ENCODE data around the gene PLEKHG5. TPM values are rescaled to one million over a fixed set of nuclear protein-coding genes. Genes with fewer than 3 reads are reported as not detected.
A peak's percentile ranks its signal among the peaks of the same experiment; 100 is the strongest.

Gene PLEKHG5
- total RNA-seq, 1 experiment from 2014 or later, result 42.8 TPM

DNA sequence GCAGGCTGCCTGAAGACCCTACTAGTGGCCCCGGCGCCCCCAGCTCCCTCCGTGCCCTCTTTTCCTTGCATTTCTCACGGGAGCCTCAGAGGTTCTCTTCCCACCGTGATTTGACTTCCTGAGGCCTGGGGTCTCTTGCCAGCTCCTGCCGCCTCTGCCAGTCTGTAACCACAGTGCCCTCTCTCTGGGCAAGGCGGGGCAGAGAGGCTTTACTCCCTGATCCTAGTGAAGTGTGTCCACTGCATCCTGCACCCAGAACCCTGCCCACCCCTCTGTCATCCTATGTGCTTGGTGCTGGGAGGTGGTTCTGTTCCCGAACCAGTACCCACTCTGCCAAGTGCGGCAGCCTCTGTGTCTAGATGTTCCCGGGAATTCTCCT lies 64.5 kb downstream of the PLEKHG5 start:
- no peaks in the 10 kb centered on the region for H3F3A ChIP-seq (ENCODE audit: low read length, unreplicated experiment)
- H3K27me3 ChIP-seq (ENCODE audit: low read length), result no peaks in the 10 kb centered on the region
- intact Hi-C loops (cut with micrococcal nuclease), result no loop called here
- H3K9ac ChIP-seq (ENCODE audit: low read length), result no peak overlapping the region
- H3K27ac ChIP-seq (ENCODE audit: low read length), result no peak overlapping the region
- no peaks in the 10 kb centered on the region for H4K20me1 ChIP-seq (ENCODE audit: low read length)
- H3K36me3 ChIP-seq (ENCODE audit: low read depth, low read length), result no peaks in the 10 kb centered on the region
- no peak overlapping the region for H3K4me3 ChIP-seq (ENCODE audit: low read length)
- H3K79me2 ChIP-seq (ENCODE audit: low read length), result peaks cover 5% of the 10 kb centered on the region; the same call in 1 of the 2 replicates
- no peak overlapping the region for H2AFZ ChIP-seq (ENCODE audit: low read length)
- TF ChIP-seq EZH2phosphoT487 (IDR thresholded peaks at IDR 0.05; ENCODE audit: borderline replicate concordance, low read length) (no peak), EZH2 (IDR thresholded peaks at IDR 0.05; ENCODE audit: low read length, unreplicated experiment) (no peak)
- TF ChIP-seq, protein P1, sequence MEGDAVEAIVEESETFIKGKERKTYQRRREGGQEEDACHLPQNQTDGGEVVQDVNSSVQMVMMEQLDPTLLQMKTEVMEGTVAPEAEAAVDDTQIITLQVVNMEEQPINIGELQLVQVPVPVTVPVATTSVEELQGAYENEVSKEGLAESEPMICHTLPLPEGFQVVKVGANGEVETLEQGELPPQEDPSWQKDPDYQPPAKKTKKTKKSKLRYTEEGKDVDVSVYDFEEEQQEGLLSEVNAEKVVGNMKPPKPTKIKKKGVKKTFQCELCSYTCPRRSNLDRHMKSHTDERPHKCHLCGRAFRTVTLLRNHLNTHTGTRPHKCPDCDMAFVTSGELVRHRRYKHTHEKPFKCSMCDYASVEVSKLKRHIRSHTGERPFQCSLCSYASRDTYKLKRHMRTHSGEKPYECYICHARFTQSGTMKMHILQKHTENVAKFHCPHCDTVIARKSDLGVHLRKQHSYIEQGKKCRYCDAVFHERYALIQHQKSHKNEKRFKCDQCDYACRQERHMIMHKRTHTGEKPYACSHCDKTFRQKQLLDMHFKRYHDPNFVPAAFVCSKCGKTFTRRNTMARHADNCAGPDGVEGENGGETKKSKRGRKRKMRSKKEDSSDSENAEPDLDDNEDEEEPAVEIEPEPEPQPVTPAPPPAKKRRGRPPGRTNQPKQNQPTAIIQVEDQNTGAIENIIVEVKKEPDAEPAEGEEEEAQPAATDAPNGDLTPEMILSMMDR (conservative IDR thresholded peaks at IDR 0.05; ENCODE audit: low read depth, low read length), result no peak
- CTCF ChIA-PET, result no interaction called here
- H3K4me2 ChIP-seq (ENCODE audit: low read length), result peak overlapping the region; percentile 26
- BruUV-seq (replicated peaks), result no TSS peak
- H3K9me3 ChIP-seq (ENCODE audit: low read length), result no peaks in the 10 kb centered on the region
- peaks cover 59% of the 10 kb centered on the region for H3K4me1 ChIP-seq (ENCODE audit: insufficient read depth, low read length)
- ATAC-seq, result no peak
- H3K9me2 ChIP-seq (replicated peaks; ENCODE audit: low read length), result no peaks in the 10 kb centered on the region
- POLR2A ChIA-PET (ENCODE audit: unreplicated experiment), result interaction anchor here (0.6 kb wide), 1 partner anchor 11 kb away, joined by 4 read pairs; no protein-coding TSS in a partner anchor
- no peak for DNase-seq

DNA sequence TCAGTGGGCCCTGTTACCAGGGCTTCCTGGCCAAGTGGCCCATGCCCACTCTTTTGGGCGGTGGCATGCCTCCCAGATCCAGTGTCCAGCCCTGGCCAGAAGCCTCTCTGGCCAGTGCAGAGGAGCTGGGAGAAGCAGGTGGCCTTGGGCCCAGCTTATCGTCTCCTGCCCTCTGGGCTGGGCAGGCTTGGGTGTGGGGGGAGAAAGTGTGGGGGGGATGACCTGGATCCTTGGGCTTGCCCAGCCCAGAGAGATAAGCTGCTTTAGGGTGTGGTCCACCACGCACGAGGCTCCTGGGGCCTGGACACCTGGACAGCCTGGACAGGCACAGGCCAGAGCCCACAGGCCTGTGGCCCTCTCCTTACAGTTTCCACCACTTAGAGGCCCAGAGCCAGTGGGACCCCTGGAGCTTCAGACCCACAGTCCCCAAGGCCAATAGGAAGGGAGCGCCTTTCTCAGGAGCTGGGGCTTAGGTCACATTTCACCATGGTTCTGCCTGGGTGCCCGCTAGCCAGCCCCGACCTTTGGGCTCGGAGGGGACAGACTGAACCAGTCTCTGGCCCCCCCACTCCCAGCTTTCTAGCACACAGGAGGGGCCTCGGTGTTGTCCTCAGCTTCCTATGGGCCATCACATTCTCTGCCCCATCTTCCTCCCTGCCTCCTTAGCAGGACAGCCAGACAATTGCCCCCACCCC lies 65.0 kb downstream of the PLEKHG5 start:
- ATAC-seq (no peak), DNase-seq (no peak)
- Histone ChIP-seq H3K4me3 (ENCODE audit: low read length) (no peak overlapping the region), H3K27ac (ENCODE audit: low read length) (no peak overlapping the region), H3F3A (ENCODE audit: low read length, unreplicated experiment) (no peaks in the 10 kb centered on the region), H3K9me2 (replicated peaks; ENCODE audit: low read length) (no peaks in the 10 kb centered on the region), H3K79me2 (ENCODE audit: low read length) (peaks cover 5% of the 10 kb centered on the region; the same call in 1 of the 2 replicates), H3K4me1 (ENCODE audit: insufficient read depth, low read length) (peaks cover 64% of the 10 kb centered on the region), H3K4me2 (ENCODE audit: low read length) (peak overlapping the region; percentile 61; the same call in 1 of the 2 replicates), H4K20me1 (ENCODE audit: low read length) (no peaks in the 10 kb centered on the region), H2AFZ (ENCODE audit: low read length) (no peak overlapping the region), H3K9me3 (ENCODE audit: low read length) (no peaks in the 10 kb centered on the region), H3K27me3 (ENCODE audit: low read length) (no peaks in the 10 kb centered on the region), H3K36me3 (ENCODE audit: low read depth, low read length) (no peaks in the 10 kb centered on the region), H3K9ac (ENCODE audit: low read length) (no peak overlapping the region)
- CTCF ChIA-PET, result no interaction called here
- no peak for TF ChIP-seq EZH2phosphoT487 (IDR thresholded peaks at IDR 0.05; ENCODE audit: borderline replicate concordance, low read length)
- TF ChIP-seq EZH2 (IDR thresholded peaks at IDR 0.05; ENCODE audit: low read length, unreplicated experiment), result no peak
- TF ChIP-seq, protein P1 (conservative IDR thresholded peaks at IDR 0.05; ENCODE audit: low read depth, low read length), result no peak
- BruUV-seq (replicated peaks), result no TSS peak
- POLR2A ChIA-PET (ENCODE audit: unreplicated experiment), result interaction anchor here (0.6 kb wide), 1 partner anchor 11 kb away, joined by 4 read pairs; no protein-coding TSS in a partner anchor
- intact Hi-C loops (cut with micrococcal nuclease), result no loop called here

DNA sequence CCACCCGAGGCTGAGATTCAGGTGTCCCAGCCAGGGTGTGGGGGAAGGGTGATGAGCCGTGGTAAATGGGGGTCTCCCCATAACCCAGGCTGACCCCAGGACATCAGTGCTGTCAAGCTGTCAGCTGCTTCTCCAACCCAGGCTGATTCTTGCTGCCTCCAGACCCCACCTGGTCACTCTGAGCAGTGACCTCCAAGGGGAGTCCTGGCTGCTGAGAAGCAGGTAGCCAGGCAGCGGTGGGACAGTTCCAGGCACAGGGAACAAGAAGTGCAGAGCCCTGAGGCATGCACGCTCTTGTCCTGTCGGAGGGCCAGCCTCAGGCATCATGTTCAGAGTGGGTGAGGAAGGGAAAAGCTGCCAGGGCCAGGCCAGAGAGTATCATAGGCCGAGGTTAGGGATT lies 65.8 kb downstream of the PLEKHG5 start:
- Histone ChIP-seq H3K9me2 (replicated peaks; ENCODE audit: low read length) (no peaks in the 10 kb centered on the region), H3F3A (ENCODE audit: low read length, unreplicated experiment) (no peaks in the 10 kb centered on the region), H3K9me3 (ENCODE audit: low read length) (no peaks in the 10 kb centered on the region), H3K4me1 (ENCODE audit: insufficient read depth, low read length) (peaks cover 61% of the 10 kb centered on the region), H3K36me3 (ENCODE audit: low read depth, low read length) (no peaks in the 10 kb centered on the region), H3K4me2 (ENCODE audit: low read length) (peak overlapping the region; percentile 61), H3K79me2 (ENCODE audit: low read length) (peaks cover 5% of the 10 kb centered on the region; the same call in 1 of the 2 replicates), H3K27me3 (ENCODE audit: low read length) (no peaks in the 10 kb centered on the region), H3K27ac (ENCODE audit: low read length) (no peak overlapping the region), H2AFZ (ENCODE audit: low read length) (no peak overlapping the region), H3K9ac (ENCODE audit: low read length) (no peak overlapping the region), H3K4me3 (ENCODE audit: low read length) (peak overlapping the region; percentile 46), H4K20me1 (ENCODE audit: low read length) (no peaks in the 10 kb centered on the region)
- intact Hi-C loops (cut with micrococcal nuclease), result no loop called here
- ATAC-seq, result no peak
- TF ChIP-seq, protein P1 (conservative IDR thresholded peaks at IDR 0.05; ENCODE audit: low read depth, low read length), result no peak
- ChIA-PET POLR2A (ENCODE audit: unreplicated experiment) (interaction anchor here (0.5 kb wide), 1 partner anchor 65 kb away, joined by 3 read pairs; no protein-coding TSS in a partner anchor), CTCF (no interaction called here)
- no peak for DNase-seq
- TSS peak; percentile 46 for BruUV-seq (replicated peaks)

Data from PC-3 (cell line).